ENCODE results near the gene ATRNL1.

The ATRNL1 gene

DNA sequence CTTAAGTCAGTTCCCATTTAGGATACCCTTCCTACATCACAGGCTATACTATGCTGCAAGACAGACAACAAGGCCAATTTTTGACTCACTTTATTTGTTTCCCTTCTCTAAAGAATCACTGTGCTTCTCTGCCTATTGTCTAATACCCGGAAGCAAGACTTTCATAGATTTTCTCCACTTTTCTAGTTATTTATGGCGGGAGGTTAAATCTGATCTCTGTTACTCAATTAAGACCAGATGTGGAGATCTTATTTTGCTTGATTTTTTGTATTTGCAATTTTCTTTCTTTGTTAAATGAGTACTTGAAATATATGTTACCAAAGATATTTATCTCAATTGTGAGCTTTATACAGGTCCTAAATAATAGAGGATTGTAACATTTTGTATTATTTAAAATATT lies 511.5 kb downstream of the ATRNL1 start:
- no peak for DNase-seq (ENCODE audit: low read depth in 4 of 4, low spot score in 1 of 4)

DNA sequence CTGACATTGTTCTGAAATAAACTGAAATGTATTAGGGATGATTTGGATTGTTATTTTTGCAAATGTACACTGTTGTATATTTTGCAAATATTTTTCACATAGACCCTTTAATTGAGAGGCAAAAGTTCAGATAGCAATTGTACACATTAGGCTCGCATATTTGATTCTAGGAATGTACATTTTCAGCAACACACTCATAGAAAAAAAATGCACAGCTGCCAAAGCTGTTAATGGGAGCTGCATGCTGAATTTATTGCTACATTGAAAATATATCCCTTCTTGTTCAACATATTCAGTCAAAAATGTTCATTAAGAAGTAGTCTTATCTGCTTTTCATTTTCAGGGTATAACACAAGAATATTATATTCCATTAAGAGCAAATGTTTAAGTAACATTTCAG lies 512.9 kb downstream of the ATRNL1 start:
- no peak for DNase-seq (ENCODE audit: low read depth in 4 of 4, low spot score in 1 of 4)

DNA sequence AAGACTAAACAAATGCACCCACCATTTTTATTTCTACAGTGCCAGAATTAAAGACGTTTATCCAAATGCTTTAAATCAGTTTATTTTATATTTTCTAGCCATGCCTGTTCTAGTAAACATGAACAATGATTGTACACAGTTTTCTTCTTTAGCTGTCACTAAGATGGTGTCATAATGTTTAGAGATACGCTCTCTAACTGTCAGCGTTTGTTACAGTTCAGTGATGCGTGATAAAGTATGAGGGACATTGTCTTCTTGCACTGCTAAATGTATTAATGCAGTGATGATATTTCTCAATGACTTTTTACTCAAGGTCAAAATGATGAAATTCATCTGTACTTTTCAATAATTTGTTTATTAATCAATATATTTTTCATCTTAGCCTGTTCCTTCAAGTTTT lies 513.6 kb downstream of the ATRNL1 start:
- DNase-seq (ENCODE audit: low read depth in 4 of 4, low spot score in 1 of 4), result no peak

DNA sequence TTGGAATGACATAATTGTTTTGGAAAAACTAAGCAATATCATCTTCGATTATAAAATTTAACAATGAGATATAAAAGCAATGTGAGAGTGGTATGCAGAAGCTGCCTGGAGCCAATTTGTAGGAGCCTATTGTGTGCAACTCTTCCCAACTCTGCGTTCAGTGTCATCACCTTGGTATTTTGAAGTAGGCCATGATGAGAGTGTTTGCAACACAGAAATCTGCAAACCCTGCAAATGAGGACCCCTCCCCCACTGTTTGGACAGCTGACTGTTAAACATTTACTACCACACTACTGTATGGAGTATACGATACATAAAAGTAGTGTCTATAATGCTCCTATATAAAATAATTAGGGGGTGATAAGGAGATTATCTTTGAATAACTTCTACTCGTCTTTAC lies 531.3 kb downstream of the ATRNL1 start:
- no peak for DNase-seq (ENCODE audit: low read depth in 4 of 4, low spot score in 1 of 4)

DNA sequence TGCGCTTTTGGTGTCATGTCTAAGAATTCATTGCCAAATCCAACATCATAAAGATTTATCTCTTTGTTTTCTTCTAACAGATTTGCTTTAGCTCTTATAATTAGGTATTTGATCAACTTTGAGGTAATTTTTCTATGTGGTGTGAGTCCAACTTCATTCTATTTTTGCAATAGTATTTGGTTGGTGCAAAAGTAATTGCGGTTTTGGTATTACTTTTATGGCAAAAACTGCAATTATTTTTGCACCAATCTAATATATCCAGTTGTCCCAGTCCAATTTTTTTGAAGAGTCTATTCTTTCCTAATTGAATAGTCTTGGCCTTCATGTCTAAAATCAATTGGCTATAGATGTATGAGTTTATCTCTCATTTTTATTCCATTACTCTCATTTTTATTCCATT lies 535.5 kb downstream of the ATRNL1 start:
- DNase-seq (ENCODE audit: low read depth in 4 of 4, low spot score in 1 of 4), result no peak

DNA sequence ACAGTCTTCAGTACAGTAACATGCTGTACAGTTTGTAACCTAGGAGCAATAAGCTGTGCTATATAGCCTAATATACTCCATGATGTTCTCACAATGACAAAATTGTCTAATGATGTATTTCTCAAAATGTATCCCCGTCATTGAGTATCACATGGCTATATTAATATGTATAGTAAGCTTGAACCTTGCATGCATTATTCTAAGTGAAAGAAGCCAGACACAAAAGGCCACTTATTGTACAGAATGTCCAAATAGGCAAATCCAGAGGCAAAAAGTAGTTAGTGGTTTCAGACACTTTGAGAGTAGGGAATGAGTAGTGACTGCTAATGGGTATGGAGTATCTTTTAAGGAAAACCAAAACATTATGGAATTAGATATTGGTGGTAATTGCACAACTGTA lies 545.1 kb downstream of the ATRNL1 start:
- no peak for DNase-seq (ENCODE audit: low read depth in 4 of 4, low spot score in 1 of 4)

DNA sequence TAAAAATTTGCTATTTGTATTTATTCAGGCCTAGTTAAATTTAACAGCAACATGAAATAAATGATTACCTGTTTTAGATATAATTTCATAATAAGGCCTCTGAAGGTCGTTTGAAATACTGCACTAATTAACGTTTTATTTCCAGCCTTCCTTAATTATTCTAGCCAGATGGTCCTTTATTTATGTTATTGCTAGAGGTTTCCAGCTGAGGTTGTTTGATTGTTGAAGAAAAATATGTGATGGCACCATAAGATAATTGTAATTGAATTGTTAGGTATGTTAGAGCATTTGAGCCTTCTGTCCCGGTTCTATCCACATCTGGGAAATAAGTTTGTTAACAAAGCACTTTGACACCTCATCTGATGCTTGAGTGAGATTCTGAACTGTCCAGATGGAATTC lies 556.1 kb downstream of the ATRNL1 start:
- no peak for DNase-seq (ENCODE audit: low read depth in 4 of 4, low spot score in 1 of 4)

DNA sequence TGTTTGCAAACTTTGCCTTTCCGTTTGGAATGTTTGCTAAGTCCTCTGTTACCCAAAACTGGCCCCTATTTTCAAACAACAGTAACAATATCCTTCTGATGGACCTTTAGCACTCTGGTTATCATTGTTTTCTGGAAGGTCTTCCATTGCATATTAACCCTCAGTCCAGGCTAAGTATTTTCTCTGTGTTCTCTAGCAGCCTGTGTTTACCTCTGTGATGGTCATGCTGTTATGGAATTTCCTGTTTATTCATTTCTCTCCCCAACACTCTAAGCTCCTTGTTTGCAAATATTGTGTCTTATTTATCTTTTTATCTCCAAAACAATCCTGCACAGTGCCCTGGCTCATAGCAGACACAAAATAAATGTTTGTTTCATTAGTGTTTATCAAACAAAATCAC lies 560.3 kb downstream of the ATRNL1 start:
- no peak for DNase-seq (ENCODE audit: low read depth in 4 of 4, low spot score in 1 of 4)

DNA sequence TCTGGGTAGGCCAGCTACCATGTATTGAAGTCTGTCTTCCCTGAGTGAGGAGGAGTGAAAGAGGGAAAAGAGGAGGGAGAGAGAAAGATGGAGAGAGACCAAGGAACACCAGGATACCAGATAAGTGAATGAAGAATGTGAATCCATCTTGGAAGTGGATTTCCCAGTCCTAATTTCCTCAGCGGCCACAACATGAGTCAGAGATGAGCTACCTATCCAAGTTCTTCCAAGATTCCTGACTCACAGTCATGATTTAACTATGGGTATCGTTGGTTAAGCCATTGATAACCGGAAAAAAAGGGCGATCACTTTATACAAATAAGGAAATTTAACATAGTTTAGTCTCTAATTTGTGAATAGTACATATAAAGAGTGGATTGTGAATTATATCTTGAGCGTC lies 561.8 kb downstream of the ATRNL1 start:
- no peak for DNase-seq (ENCODE audit: low read depth in 4 of 4, low spot score in 1 of 4)

DNA sequence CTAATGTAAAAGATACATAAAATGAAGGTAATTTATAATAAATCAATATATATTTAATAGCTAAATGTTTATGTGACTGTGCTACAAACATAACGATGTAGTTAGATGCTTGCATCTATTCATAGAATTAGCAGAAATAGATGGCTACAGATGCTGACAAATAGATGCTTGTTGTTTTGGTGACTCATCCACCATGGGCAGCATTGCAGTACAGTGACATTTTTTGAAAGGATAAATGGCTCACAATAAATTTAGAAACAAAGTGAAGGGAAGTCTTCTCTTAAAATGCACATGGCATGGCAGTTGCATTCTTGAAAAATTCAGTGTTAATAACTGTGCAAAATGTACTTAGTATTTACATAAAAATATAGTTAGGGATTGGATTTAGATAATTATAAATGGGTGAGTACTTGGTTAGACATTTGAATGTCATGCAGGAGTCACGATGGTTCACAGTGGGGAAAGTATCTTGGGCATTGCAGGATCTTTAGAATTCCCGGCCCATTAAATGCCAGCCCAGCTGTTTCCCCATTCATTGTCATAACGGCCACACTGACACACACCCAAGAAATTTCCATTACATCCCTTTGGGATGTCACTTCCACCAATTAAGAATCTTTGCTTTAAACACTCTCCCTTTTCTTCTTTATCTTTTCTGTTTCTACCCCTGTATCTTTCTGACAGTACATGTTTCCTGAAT lies 564.1 kb downstream of the ATRNL1 start:
- no peak for DNase-seq (ENCODE audit: low read depth in 4 of 4, low spot score in 1 of 4)

DNA sequence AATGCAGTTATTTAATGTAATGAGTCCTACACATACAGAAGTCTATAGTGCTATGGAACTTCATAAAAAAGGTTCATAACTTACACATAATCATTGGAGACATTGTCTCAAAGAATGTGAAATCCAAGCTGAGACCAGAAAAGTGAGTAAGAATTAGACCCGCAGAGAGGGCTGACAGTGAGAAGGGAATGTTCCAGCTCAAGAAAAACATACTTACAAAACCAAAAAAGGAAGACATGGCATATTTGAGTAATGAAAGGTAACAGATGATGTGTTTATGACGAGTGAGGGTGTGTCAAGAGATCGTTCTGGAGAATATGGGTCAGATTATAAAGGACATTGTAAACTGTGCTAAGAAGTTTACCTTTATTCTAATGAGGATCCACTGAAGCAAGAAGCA lies 566.5 kb downstream of the ATRNL1 start:
- no peak for DNase-seq (ENCODE audit: low read depth in 4 of 4, low spot score in 1 of 4)

DNA sequence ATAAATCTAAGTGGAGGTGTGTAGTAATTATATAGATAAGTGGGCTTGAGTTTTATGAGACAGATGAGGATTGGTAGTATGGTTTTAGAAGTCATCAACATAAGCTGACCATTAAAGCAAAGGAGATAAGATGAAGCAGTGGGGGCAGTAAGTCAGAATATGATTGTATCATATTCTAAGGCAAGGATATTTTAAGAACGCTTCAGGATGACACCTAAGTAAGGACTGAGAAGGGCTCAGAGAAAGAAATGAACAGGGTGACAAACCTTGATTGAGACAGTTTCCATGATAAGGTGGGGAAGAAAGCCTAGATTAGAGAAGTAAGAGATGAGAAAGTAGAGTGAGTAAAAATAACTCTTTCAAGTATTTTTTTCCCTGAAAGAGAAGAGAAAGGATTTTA lies 567.2 kb downstream of the ATRNL1 start:
- no peak for DNase-seq (ENCODE audit: low read depth in 4 of 4, low spot score in 1 of 4)

DNA sequence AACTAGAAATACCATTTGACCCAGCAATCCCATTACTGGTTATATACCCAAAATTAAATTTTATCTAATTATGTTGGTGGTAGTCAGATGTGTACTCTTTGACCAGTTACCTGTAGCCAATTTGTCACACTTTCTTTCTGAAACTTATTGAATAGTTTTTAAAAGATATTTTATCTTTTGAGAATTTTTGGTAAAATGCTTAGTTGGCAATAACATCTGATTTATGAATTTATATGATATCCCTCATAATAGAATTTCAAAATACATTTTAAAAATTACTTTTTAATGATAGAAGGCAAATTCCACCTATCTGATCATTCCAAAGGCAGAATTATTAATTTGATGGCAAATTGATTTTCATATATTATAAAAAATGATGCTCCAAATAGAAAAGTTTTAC lies 569.3 kb downstream of the ATRNL1 start:
- DNase-seq (ENCODE audit: low read depth in 4 of 4, low spot score in 1 of 4), result no peak

DNA sequence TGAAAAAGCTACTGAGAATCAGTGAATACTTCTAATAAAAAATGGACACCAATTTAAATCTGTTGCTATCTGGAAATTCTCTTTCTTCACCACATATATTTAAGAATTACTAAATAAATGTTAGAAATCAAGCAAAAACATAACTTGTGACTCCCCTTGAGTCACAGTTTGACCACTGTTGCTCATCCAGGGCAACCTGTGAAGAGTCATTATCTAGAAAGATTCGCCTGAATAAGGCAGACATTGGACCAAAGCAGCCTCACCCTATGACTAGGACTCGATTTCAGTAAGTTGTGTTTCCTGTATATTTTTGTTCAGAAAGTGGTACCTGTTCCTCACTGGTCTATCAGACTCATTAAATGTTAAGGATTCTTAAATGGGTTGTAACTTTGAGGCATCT lies 572.4 kb downstream of the ATRNL1 start:
- DNase-seq (ENCODE audit: low read depth in 4 of 4, low spot score in 1 of 4), result no peak

DNA sequence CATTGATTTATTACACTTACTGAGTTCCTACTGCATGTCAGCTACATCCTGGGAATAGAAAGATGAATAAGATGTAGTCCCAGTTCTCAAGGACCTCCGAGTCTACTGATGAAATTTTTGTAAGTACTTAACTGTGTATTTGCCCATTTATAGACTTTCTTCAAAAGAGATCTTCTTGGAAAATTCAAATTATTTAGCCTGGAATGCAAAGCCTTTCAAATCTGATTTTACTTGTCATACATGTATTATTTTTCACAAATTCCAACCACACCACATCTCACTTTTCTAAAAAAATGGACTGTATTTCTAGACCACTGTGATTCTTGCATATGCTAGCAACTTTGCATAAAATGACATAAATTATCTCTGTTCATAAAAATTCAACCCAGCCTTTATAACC lies 581.3 kb downstream of the ATRNL1 start:
- no peak for DNase-seq (ENCODE audit: low read depth in 4 of 4, low spot score in 1 of 4)

DNA sequence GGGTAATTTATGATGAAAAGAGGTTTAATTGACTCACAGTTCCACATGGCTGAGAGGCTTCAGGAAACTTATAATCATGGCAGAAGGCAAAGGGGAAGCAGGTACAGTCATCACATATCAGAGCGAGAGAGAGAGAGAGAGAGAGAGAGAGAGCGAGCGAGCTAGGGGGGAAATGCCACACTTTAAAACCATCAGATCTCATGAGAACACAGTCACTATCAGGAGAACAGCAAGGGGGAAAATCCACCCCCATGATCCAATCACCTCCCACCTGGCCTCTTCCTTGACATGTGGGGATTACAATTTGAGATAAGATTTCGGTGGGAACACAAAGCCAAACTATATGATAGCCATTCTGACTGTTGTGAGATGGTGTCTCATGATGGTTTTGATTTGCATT lies 603.6 kb downstream of the ATRNL1 start:
- DNase-seq (ENCODE audit: low read depth in 4 of 4, low spot score in 1 of 4), result no peak

DNA sequence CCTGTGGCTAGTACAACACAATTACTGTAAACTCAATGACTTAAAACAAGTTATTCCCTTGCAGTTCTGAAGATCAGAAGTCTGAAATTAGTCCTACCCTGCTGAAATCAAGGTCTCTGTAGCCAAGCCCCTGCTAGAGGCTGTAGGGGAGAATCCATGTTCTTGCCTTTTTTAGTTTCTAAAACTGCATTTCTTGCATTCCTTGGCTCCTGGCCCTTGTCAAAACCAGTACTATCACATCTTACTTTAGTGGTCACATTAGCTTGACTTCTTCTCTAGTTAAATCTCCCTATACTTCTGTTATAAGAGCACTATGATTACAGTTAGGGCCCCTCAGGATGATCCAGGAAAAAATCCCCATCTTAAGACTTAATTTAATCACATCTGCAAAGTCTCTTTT lies 612.9 kb downstream of the ATRNL1 start:
- no peak for DNase-seq (ENCODE audit: low read depth in 4 of 4, low spot score in 1 of 4)

DNA sequence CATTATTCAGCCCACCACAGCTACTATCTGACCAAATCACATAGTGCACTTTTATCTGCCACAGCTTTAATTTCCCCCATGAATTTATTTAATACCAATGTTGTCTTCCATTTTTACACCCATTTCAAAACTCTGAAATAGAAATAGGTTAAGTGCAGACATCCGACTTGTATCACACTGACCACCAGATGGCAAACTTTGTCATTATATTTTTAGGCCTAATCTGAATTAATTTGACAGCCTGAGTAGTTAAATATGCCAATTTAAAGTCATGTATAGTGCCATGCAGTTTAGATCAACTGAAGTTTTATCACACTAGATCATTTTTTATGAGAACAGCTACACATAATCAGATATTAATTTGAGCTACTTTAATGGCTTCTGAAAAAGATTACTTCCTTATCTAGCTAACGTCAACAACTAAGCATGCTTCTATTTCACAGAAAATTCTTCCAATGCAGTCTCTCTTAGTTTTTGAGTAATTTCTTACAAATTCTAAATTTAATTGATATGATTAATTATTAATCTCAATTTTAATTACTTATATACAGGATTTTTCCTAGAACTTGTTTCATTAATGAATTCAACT lies 613.4 kb downstream of the ATRNL1 start:
- DNase-seq (ENCODE audit: low read depth in 4 of 4, low spot score in 1 of 4), result no peak

DNA sequence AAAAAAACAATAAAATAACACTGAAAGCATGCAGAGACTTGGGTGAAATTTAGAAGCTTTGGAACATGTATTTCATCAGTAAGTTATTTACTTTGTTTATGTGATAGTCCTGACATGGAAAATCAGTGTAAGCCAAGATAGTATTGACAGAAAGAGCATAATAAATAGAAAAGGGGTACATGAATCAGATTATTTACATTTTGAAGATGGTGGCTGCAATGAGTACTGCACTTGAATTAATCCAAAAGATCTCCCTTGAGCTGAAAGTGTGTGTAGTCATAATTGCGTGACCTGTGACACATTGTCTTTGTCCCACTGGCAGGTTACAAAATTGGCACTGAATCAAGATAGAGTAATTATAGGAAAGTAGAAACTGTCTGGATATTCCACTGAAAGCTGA lies 617.0 kb downstream of the ATRNL1 start:
- DNase-seq (ENCODE audit: low read depth in 4 of 4, low spot score in 1 of 4), result no peak

DNA sequence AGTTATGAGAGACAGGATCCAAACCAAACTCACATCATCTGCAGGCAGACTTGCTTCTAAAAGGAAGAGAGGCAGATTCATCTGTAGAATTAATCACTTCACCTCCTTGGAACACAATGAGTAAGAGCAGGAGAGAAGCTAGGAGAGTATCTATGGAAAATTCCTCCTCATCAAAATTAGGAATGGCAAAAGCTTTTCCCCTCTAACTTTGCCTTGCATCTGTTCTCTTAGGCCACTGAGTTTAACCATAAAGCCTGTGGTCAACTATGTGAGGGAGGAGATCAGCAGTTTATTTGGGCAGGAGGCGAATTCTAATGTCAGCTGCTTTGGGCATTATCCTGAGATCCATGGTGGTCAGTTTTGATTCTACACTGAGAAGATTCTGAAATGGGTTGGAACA lies 618.1 kb downstream of the ATRNL1 start:
- no peak for DNase-seq (ENCODE audit: low read depth in 4 of 4, low spot score in 1 of 4)

DNA sequence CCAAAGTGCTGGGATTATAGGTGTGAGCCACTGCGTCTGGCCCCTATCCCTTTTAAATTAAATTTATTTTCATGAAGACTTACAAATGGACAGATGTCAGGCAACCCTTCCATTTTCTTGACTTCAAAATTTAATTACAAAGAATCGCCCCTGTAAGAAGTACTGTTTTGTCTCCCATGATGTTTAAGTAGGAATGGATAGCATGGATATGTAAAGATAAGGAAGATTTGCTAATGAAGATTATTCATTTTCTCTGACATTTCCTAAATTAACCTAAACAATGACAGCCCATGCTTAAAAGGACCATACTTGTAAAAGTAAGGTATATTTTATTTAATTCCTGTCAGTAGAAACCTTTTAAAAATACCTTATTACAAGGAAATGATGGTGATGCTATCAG lies 627.0 kb downstream of the ATRNL1 start:
- DNase-seq (ENCODE audit: low read depth in 4 of 4, low spot score in 1 of 4), result no peak

DNA sequence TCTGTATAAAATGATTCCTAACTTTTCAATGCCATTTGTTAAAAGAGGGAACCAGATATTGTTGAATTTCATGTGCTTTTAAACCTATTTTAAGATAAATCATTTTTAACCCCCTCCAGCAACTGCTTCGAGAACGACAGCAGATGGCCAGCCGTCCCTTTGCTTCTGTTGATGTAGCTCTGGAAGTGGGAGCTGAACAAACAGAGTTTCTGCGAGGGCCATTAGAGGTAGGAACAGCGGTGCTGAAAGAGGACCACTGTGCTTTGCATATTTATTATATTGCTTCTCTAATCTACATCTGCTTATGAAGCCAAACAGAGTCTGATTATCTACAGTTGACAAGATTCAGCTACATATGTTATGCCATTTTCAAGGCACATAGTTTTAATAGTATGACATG lies 634.0 kb downstream of the ATRNL1 start:
- DNase-seq (ENCODE audit: low read depth in 4 of 4, low spot score in 1 of 4), result no peak

DNA sequence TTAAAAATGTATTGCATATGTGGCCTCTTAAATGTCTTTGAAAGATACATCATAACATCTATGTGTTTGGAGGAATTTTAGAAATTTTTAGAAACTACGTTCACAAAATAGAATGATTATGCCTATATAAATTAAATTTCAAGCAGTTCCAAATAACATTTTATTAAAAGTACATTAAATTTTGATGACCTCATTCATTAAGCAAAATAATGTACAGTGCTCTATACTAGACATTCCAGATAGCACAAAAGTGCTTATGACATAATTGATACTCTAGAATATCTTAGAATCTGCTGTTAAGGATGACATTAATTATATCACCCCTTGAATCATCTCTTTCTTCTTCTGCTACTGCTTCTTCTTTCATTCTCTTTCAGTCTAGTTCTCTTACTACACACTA lies 650.9 kb downstream of the ATRNL1 start:
- DNase-seq (ENCODE audit: low read depth in 4 of 4, low spot score in 1 of 4), result no peak
